ENCODE results near the gene CLK2.
"Not testable (repeated sequence)": the region's sequence is repeated elsewhere in the genome, so short reads cannot be mapped to it uniquely, and the experiment has no call there.

Gene CLK2

GRCh38 chr1:155241069-155241679, 32.1 kb downstream of the CLK2 start:
- peak; percentile 77 for DNase-seq

- no peak for DNase-seq
These were observed 36.9 kb downstream of the CLK2 start for GRCh38 chr1:155236451-155236850.

DNA sequence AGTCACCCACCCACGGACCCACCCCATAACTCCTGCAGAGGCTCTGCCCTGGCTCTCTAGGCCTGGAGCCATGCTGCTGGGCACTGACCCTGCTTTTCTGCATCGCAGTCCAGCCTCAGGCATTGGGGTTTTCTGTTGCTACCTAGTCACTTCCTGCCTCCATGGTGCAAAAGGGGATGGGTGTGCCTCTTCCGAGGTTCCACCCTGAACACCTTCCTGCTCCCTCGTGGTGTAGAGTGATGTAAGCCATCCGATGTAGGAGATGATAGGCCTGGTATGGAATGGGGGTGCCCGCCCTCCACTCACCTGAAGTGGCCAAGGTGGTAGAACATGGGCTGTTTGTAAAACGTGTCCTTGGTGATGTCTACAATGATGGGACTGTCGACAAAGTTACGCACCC, 37.9 kb downstream of the CLK2 start:
- not testable (repeated sequence) for DNase-seq

- not testable (repeated sequence) for DNase-seq
These were observed 39.8 kb downstream of the CLK2 start for GRCh38 chr1:155233502-155233901.

DNA sequence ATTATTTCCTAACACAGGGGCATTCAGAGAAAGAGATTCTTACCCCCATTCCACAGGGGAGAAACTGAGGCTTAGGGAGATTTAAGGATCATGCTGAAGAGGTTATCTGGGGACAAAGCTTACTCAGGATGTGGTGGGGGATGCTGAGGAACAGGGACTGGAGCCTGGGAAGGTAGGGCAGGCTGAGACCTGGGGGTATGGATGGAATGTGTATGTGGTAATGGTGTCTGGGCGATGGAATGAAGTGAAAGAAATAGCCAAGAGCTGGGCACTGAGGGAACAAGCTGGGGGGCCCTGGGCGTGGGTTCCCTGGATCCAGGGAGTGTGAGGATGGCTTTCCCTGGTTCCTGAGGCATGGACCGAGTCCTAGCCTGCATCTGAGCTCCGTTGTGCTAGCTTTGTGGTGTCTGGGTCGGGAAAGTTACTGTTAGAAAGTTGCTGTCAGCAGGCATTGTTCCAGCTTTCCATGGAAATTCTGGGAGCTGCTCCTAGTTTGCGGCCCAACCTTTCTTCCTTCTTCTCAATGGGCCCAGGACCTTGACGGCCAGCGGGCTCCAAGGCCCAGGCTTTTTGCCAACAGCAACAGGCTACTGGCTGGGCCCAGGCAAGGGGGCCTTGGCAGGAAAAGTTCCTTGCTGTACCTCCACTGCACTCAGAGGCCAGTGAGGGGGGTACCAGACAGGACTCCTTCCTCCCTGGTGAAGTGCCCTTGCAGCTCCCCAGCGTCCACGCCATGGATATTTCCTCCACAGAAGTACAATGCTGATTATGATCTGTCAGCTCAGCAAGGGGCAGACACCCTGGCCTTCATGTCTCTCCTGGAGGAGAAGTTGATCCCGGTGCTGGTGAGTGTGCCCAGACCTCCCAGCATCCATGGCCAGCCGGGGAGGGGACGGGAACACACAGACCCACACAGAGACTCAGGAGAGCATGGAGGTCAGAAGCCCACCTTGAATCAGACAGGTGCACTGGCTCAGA, 41.0 kb downstream of the CLK2 start:
- DNase-seq = not testable (repeated sequence)

DNA sequence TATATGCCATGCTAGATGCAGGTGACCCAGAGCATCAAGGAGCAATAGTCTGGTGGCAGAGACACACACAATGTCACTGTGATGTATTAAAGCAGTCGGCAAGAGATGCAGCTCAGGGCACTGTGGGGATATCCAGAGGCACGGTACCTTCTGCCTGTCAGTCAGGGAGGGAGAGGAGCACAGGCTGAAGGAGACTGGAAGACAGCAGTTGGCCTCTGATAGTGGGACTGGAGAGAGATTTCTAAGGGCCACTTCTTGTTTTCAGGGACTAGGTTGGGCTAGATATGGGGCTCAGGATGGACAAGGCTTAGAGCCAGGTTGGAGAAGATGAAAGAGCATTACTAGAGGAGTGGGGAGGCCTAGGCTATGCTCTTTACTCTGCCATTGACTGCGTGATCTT, 42.0 kb downstream of the CLK2 start:
- not testable (repeated sequence) for DNase-seq

DNA sequence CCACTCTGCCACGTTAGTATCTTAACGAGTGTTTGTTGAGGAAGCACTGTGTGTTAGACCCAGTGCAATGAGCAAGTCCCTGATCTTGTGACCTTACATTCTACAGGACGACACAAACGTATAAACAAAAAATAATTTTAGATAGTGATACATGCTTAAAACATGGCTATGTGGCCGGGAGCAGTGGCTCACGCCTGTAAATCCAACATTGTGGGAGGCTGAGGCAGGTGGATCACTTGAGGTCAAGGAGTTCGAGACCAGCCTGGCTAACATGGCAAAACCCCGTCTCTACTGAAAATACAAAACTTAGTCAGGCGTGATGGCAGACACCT, 45.2 kb downstream of the CLK2 start:
- no peak for DNase-seq

GRCh38 chr1:155227261-155228095, 45.8 kb downstream of the CLK2 start:
- peak; percentile 99 for DNase-seq

DNA sequence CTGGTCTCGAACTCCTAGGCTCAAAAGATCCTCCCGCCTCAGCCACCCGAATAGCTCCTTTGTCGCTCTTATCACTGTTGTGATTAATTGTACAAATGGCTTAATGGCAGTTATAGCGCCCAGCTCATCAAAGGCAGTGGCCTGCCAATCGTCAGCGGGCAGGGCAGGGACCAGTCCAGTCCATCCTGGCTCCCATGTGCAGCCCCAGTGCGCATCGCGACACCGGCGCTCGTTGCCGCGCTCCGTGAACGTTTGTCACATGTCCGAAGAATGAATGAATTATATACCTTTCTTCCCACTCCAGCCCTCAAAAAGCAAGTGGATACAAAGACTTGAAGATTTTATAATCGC, 46.4 kb downstream of the CLK2 start:
- peak; percentile 86 for DNase-seq

DNA sequence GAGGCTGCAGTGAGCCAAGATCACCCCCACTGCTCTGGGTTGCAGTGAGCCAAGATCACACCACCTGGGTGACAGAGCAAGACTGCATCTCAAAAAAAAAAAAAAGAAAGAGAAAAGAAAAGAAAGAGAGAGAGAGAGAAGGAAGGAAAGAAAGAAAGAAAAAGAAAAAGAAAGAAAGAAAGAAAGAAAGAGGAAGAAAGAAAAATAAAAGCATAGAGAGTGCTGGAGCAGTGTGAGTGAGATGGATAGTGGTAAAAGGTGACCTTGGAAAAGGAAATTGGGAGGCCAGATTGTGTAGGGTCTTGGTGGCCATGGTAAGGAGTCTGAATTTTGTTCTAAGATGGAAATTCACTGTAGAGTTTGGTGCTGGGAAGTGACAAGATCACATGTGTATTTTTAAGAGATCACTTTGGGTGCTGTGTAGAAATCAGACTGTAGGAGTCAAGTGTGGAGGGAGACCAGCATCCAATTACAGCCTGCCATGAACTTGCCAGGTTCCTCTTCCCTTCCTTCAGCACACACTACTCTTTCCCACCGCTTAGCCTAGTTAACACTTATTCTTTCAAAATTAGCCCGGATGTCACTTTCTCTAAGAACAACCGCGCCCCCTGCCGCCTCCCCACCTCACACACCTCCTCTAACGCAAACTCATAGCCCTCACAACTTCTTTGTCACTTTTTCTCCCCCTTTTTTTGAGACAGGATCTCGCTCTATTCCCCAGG, 47.0 kb downstream of the CLK2 start:
- DNase-seq = peak; percentile 86

DNA sequence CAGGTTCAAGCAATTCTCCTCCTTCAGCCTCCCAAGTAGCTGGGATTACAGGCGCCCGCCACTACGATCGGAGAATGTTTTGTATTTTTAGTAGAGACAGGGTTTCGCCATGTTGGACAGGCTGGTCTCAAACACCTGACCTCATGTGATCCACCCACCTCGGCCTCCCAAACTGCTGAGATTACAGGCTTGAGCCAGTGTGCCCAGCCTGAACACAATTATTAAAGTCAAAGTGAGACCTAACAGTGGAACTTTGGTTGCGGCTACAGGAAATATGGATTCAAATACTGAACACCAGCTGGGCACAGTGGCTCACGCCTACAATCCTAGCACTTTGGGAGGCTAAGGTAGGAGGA, 47.9 kb downstream of the CLK2 start:
- DNase-seq = not testable (repeated sequence)

DNA sequence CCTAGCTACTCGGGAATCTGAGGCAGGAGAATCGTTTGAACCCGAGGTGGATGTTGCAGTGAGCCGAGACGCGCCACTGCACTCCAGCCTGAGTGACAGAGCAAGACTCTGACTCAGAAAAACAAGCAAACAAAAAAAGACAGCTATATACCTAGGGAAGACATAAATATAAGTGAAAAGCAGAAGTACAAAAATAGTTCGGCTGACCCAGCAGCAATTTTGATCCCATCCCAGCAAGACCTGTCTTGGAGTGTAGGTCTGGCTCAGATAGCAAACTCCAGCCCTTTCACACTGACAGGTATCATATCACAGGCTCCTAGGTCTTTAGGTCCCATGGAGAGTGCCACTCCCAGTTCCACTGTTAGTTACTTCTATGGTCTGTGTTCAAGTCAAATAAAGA, 50.3 kb downstream of the CLK2 start:
- DNase-seq = no peak

GRCh38 chr1:155220211-155220965, 52.9 kb downstream of the CLK2 start:
- DNase-seq = not testable (repeated sequence)

- DNase-seq = peak; percentile 76
These were observed 53.7 kb downstream of the CLK2 start for GRCh38 chr1:155219592-155220031.

DNA sequence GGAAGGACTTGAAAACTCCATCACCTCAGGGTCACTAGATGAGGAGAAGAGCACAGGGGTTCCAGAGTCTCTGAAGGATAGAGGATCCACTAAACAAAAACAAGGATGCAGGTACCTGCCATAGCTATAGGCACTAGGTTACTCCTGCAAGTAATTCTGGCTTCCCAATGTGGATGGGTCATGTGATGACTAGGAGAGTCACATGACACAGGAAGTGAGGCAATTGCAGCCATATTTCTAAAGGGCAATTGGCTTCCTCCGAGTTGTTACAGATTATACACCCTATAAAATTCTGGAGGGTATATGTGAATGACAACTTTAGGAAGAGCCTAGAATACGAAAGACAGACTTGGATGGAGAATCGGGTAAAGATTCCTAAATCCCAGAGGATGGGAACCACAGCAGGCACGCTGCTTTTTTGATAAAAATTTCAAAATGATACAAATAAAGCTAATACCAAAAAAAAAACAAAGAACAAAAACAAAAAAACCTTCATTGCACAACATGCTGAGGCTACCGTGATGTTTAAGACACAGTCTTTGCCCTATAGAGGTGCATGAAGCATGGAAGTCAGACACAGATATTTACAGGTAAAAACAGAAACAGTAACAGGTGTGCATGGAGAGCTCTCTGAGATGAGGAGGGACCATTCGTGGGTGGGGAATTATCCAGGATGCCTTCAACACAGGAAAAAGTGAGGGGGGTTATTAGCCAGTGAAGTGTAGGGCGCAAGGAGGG, 54.3 kb downstream of the CLK2 start:
- peak; percentile 79 for DNase-seq

DNA sequence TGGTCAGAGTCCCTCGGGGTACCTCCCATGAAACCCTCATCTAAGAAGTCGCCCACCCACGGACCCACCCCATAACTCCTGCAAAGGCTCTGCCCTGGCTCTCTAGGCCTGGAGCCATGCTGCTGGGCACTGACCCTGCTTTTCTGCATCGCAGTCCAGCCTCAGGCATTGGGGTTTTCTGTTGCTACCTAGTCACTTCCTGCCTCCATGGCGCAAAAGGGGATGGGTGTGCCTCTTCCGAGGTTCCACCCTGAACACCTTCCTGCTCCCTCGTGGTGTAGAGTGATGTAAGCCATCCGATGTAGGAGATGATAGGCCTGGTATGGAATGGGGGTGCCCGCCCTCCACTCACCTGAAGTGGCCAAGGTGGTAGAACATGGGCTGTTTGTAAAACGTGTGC, 58.6 kb downstream of the CLK2 start:
- DNase-seq = not testable (repeated sequence)
